ENCODE measurements around the gene TTC38.

The TTC38 gene

GRCh38 chr22:46338636-46339035 lies 70.8 kb downstream of the TTC38 start:
- TF ChIP-seq, protein P1, sequence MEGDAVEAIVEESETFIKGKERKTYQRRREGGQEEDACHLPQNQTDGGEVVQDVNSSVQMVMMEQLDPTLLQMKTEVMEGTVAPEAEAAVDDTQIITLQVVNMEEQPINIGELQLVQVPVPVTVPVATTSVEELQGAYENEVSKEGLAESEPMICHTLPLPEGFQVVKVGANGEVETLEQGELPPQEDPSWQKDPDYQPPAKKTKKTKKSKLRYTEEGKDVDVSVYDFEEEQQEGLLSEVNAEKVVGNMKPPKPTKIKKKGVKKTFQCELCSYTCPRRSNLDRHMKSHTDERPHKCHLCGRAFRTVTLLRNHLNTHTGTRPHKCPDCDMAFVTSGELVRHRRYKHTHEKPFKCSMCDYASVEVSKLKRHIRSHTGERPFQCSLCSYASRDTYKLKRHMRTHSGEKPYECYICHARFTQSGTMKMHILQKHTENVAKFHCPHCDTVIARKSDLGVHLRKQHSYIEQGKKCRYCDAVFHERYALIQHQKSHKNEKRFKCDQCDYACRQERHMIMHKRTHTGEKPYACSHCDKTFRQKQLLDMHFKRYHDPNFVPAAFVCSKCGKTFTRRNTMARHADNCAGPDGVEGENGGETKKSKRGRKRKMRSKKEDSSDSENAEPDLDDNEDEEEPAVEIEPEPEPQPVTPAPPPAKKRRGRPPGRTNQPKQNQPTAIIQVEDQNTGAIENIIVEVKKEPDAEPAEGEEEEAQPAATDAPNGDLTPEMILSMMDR (IDR thresholded peaks at IDR 0.05; ENCODE audit: borderline replicate concordance, control extremely low read depth, extremely low read depth, insufficient read depth, missing control alignments), result no peak
- in situ Hi-C loops (cut with MboI; ENCODE audit: low sequenced_read_pairs, unreplicated experiment), result no loop called here

DNA sequence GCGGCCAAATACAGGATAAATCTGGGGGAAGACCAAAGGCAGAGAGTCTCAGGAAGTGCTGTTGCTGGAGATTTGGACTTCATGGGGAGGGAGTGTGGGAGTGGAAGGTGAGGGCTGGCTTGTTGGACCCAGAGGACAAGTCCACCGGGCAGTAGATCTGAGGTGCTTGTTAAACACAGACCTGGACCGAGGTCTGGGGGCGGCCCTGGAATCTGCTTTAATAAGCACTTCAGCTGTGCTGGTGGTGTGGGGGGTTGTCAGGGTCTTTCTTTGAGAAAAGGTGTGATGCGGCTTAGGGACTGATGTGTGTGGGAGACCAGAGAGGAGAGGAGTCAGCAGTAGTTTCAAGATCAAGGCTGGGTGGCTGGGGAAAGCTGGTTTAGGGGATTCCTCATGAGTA lies 72.1 kb downstream of the TTC38 start:
- TF ChIP-seq, protein P1 (IDR thresholded peaks at IDR 0.05; ENCODE audit: borderline replicate concordance, control extremely low read depth, extremely low read depth, insufficient read depth, missing control alignments), result no peak
- DNase-seq (ENCODE audit: low spot score), result no peak
- in situ Hi-C loops (cut with MboI; ENCODE audit: low sequenced_read_pairs, unreplicated experiment), result no loop called here

More at GRCh38 chr22:46338636-46339035, 70.8 kb downstream of the TTC38 start:
- DNase-seq (ENCODE audit: low spot score), result no peak

DNA sequence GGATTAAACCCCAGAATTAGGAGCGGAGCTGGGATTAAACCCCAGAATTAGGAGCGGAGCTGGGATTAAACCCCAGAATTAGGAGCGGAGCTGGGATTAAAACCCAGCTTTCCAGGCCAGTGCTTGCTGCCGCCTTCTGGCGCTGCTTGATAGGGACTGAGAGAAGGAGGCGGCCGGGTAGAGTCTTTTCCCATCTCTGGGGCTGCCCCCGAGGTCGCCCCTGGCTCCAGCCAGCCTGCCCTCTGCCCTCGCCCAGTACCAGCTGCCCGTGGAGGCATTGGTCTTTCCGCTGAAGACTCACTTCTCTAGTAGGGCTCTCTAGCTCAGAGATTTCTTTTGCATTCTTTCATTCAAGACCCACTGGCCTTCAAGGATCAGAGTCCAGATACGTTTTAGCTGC lies 72.9 kb downstream of the TTC38 start:
- DNase-seq (ENCODE audit: low spot score), result no peak
- in situ Hi-C loops (cut with MboI; ENCODE audit: low sequenced_read_pairs, unreplicated experiment), result no loop called here
- TF ChIP-seq, protein P1 (IDR thresholded peaks at IDR 0.05; ENCODE audit: borderline replicate concordance, control extremely low read depth, extremely low read depth, insufficient read depth, missing control alignments), result no peak

All from GM13976 (cell line).